ENCODE data around the gene MTHFR.

The MTHFR gene

DNA sequence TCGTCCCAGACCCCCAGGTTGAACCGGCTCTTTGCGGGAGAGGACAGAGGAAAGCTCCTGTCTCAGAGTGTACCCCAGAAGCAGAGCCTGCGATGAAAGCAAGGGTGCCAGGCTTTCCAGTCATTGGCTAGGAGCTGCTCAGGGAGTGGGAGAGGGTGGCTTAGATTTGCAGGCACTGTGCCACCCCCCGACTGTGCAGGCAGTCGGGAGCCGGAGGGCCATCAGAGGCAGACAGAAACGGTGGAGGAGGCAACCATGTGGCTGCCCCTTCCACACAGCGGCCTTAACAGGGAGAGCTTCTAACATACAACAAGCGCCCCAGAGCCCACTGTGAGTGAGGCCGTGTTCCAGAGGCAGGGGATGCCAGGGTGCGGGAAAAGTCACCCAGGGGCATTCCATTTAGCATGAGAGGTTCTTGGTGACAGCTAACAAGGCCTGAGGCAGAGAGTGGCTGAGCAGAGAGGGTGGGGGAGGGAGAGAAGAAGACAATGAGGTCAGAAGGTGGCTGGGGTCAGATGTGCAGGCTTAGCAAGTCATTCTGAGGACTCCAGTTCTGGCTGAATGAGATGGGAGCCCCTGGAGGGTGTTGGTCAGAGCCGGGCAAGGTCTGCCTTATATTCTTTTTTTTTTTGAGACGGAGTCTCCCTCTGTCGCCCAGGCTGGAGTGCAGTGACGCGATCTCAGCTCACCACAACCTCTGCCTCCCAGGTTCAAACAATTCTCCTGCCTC lies 53.2 kb downstream of the MTHFR start:
- DNase-seq, result no peak

DNA sequence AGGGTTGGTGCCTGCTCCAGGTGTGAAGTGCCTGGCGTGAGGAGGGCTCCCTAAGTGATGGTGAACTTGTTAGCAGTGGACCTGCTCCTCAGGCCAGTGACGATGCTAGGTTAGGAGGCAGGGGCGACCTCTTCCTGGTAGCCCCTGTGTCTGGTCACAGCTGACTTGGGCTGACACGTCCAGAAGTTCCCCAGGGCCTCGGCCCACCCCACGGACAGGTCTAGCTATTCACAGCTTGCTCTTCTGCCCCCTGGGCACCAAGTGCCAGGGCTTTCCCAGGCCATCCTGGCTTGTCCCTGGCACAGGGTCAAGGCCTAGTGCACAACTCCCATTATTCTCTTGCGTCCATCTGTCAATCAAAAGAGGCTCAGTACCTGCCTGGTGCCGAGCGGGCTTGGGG lies 54.7 kb downstream of the MTHFR start:
- no peak for DNase-seq

- no peak for DNase-seq
These were observed 55.8 kb downstream of the MTHFR start for GRCh38 chr1:11749996-11750395.

DNA sequence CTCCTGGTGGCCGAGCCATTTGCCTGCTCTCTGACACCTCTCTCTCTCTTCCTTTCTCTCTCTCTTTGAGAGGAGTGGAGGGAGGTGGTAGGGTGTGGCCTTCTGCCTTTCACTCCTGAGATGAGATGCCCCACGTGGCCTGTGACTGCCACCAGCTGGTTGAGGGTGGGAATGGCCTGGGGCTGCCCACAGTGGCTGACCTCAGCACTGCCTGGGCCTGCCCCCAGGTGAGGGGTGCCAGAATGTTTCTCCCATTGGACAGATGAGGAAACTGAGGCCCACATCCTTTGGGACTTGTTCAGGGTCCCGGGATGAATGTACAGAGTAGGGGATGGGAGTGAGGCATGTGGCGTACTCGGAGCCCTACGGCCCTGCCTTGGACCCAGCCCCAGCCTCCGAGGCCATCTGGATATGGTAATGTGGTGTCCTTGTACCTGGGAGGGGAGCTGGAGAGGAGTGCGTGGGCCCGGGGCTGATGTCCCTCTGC lies 56.5 kb downstream of the MTHFR start:
- peak; percentile 54 for DNase-seq

DNA sequence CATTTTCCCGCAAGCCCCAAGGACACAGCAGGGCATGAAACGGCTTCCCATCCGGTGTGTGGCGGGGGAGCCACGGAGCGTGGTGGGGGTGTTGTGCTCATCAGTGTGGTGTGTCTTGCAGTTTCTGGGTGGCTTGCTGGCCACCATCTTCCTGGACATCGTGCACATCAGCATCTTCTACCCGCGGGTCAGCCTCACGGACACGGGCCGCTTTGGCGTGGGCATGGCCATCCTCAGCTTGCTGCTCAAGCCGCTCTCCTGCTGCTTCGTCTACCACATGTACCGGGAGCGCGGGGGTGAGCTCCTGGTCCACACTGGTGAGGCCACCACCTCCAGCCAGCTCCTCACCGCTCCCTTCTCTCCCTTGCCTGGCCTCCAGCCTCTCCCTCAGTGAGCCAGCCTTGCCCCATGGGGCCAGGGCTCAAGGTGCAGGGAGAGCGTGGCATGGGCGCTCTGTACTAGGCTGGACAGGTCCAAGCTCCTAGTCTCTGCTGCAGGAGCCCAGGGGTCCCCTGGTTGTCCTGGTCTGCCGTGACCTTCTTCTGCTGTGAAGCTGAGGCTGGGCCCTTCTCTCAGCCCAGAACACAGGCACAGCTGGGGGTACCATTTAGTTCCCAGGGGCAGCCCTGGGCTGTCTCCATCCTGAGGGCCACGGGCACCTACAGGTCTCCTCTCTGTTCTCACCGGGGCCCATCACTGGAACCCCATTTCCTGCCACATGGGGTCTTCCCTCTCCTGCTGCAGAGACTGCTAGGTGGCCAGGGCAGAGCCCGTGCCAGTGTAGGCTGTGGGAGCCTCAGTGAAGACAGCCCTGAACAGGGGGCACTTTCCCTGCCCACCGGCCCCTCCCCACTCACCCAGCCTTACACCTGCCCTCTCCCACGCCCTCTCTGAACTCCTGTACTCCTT lies 57.2 kb downstream of the MTHFR start:
- no peak for DNase-seq

DNA sequence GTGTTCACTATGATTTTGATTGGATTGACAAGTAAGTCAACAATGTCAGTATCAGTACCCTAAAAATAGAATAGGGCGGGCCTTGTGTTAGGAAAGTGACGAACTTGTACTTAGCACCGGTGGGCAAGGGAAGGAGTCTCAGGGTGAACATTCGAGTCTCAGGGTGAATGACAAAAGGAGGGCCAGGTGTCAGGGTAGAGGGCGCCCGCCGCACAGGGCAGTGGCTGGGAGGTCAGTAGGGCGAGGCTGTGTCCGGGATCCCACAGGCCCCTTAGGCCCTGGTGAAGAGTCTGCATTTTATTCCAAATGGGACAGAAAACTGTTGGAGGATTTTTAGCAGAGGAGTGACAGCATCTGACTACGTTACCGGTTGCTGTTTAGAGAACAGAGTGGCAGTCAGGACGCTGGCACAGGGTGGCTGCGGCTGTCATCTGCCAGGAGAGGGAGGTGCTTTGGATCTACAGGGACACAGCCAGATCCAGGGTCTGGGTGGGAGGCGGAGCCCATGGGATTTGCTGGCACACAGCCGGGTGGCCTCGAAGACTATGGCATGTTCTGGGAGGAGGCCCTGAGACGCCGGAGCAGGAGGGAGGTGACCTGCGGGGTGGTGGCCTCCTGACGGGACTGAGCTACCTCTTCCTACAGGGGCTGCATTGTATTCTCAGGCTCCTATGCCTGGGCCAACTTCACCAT lies 58.8 kb downstream of the MTHFR start:
- no peak for DNase-seq

DNA sequence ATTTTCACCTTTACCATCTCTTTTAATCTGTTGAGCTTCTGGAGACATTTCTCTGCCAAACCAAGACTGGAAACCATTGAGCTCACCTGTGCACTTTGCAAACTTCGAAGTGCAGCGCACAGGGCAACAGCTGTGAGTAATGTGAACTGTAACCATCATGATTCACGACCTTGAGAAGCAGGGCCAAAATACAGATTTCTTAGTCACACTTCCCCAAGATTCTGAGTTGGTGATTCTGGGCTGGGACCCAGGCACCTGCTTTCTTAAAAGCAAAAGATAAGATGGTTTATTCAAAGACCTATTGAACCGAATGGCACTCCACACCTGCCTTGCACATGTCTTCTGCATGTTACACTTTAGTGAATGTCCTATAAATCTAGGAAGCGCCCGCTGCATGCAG lies 59.7 kb downstream of the MTHFR start:
- DNase-seq, result no peak

- DNase-seq, result no peak
These were observed 61.5 kb downstream of the MTHFR start for GRCh38 chr1:11744287-11744686.

DNA sequence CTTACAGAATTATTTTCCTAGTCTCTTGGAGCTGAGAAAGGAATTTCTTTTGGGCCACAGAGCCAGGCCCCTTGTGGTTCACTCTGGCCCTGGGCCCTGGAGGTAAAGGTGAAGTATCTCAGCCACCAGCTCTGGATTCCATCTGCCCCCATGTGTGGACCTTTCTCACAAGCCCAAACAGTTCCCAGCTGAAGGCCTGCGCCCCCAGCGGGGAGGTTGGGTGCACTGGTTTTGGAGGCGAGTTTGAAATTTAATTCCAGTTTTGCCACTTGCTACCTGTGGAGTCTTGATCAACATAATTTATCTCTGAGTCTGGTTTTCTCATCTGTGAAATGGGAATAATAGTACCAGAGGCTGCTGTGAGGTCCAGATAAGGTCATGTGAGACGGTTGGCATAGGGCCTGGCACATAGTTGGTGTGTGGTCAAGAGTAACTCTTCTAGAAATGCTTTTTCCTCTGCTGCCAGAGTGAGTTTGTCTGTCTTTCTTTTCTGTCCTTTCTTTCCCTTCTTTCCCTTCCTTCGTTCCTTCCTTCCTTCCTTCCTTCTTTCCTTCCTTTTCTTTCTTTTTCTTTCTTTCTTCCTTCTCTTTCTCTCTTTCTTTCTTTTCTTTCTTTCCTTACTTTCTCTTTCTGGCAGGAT lies 63.7 kb downstream of the MTHFR start:
- DNase-seq, result no peak

- DNase-seq, result no peak
These were observed 64.3 kb downstream of the MTHFR start for GRCh38 chr1:11741482-11741881.

- no peak for DNase-seq
These were observed 65.2 kb downstream of the MTHFR start for GRCh38 chr1:11740258-11741192.

DNA sequence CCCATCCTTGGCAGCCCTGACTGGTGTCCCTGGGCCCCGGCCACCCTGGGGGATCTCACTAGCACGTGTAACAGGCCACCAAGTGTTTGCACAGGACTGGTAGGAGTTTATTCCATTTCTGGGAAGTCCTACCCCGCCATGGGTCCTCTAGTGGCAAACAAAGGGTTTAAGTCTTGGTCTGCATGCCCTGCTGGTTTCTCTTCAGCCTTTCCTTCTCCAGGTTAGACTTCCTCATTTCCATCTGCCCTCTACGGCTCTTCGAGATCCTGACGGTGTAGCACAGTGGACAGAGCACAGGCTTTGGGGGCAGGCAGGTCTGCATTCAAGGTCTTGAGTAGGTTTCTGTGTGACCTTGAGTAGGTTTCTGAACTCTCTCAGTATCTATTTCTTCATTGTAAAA lies 67.0 kb downstream of the MTHFR start:
- no peak for DNase-seq

DNA sequence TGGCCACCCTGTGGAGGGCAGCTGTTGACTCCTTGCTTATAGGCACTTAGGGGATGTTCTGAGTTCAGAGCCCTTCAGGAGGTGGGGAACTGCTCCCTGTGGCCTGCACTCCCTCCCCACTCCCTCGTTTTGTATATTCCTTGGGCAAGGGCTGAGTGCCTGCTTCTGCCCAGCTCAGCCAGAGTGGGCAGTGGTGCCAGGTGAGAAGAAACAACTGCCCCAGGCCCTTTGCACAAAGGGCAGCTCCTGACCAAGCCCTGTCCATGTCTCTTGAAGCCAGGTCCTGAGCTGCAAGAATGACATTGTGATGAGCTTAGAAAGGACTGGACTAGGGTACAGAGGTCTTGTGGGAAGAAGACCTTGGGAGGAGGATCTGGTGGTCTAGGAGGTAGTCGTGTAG lies 67.7 kb downstream of the MTHFR start:
- no peak for DNase-seq

GRCh38 chr1:11736746-11737639 lies 68.8 kb downstream of the MTHFR start:
- no peak for DNase-seq

DNA sequence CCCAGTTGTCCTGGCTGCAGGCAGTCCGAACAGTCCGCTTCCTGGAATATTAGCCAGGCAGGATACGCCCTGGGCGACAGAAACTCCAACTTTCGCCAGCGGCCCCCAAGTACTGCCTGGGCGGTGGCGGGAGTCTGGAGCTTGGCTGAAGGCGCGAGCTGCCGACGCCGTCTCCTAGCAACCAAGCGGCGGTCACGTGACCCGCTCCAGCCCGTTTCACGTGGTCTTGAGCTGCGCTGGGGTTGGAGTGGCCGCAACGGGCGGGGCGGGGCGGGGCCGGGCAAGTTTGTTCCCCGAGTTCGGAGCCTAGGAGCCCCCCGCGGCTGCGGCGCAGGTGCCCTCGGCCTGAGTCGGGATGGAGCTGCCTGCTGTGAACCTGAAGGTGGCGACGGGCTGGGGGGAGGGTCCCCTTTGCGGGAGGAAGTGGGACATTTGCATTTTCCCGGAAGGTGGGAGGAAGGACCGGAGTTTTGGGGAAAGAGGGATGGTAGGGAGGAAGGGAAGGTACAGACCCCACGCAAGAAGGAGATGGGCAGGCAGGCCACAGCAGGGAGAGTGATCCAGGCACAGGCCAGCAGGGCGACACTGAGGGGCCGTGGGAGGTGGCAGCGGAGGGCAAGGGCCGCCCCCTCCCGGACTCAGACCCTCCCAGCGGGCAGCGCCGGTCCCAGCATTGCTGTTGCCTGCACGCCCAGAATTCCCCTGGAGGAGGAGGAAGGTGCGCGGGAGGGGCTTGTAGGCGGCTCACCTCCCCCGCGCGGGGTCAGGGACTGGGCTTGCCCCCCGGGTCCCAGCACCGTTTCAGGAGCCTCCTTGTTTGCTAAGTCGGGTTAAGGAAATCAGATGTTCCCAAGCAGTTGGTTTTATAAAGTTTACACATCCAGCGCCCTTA lies 69.7 kb downstream of the MTHFR start, which contains the start of gene AGTRAP:
Gene AGTRAP, plus strand, starts transcription at position 283 of the 892 bp plus-strand sequence. Its CDS starts 73 bp downstream, at position 356.
- DNase-seq, result peak; percentile 91
